Stimulated activated naive CD8-positive, alpha-beta T cell treated with anti-CD3 and anti-CD28 coated beads, Interleukin-15, Interleukin-2, amounts not matched to agents 100 ng/mL and 50 ng/mL, for 24 hours (primary cell): ENCODE data around the gene DDX10.

Experiments used
- H3K27ac Mint-ChIP-seq: one replicate; pipeline ENCODE4 v1.8.0; 2021; ENCODE audit warnings: mild to moderate bottlenecking, mixed read lengths
- H3K27me3 Mint-ChIP-seq: one replicate; pipeline ENCODE4 v1.8.0; 2021; ENCODE audit warnings: mixed read lengths
- H3K36me3 Mint-ChIP-seq: one replicate; pipeline ENCODE4 v1.8.0; 2021; ENCODE audit warnings: low read depth, mixed read lengths
- H3K4me1 Mint-ChIP-seq: one replicate; pipeline ENCODE4 v1.8.0; 2021; ENCODE audit warnings: low read depth, mixed read lengths
- H3K4me3 Mint-ChIP-seq: one replicate; pipeline ENCODE4 v1.8.0; 2021; ENCODE audit warnings: mild to moderate bottlenecking, mixed read lengths
- H3K9me3 Mint-ChIP-seq: one replicate; pipeline ENCODE4 v1.8.0; 2021; ENCODE audit warnings: mixed read lengths

The DDX10 gene

GRCh38 chr11:108912581-108912980 is 247.7 kb downstream of the DDX10 start:
- Mint-ChIP-seq H3K4me1 (peaks cover 3% of the 10 kb centered on the region), H3K9me3 (no peaks in the 10 kb centered on the region), H3K4me3 (no peak overlapping the region), H3K27ac (no peak overlapping the region), H3K27me3 (no peaks in the 10 kb centered on the region), H3K36me3 (peaks cover 17% of the 10 kb centered on the region)

GRCh38 chr11:108913204-108913603 is 248.3 kb downstream of the DDX10 start:
- peaks cover 23% of the 10 kb centered on the region for H3K36me3 Mint-ChIP-seq
- H3K9me3 Mint-ChIP-seq, result no peaks in the 10 kb centered on the region
- H3K4me1 Mint-ChIP-seq, result peaks cover 3% of the 10 kb centered on the region
- H3K27me3 Mint-ChIP-seq, result no peaks in the 10 kb centered on the region
- H3K27ac Mint-ChIP-seq, result no peak overlapping the region
- no peak overlapping the region for H3K4me3 Mint-ChIP-seq

- no peak overlapping the region for H3K27ac Mint-ChIP-seq
- H3K4me3 Mint-ChIP-seq, result no peak overlapping the region
- H3K27me3 Mint-ChIP-seq, result no peaks in the 10 kb centered on the region
- peaks cover 3% of the 10 kb centered on the region for H3K4me1 Mint-ChIP-seq
- H3K36me3 Mint-ChIP-seq, result peaks cover 30% of the 10 kb centered on the region
- H3K9me3 Mint-ChIP-seq, result no peaks in the 10 kb centered on the region
These were observed 249.3 kb downstream of the DDX10 start for GRCh38 chr11:108914211-108914610.

GRCh38 chr11:108914981-108915380 is 250.1 kb downstream of the DDX10 start:
- H3K4me1 Mint-ChIP-seq, result peaks cover 3% of the 10 kb centered on the region
- no peak overlapping the region for H3K27ac Mint-ChIP-seq
- no peak overlapping the region for H3K4me3 Mint-ChIP-seq
- H3K36me3 Mint-ChIP-seq, result peaks cover 37% of the 10 kb centered on the region
- H3K9me3 Mint-ChIP-seq, result no peaks in the 10 kb centered on the region
- no peaks in the 10 kb centered on the region for H3K27me3 Mint-ChIP-seq

- H3K36me3 Mint-ChIP-seq, result peaks cover 43% of the 10 kb centered on the region
- H3K4me3 Mint-ChIP-seq, result no peak overlapping the region
- no peaks in the 10 kb centered on the region for H3K9me3 Mint-ChIP-seq
These were observed 250.8 kb downstream of the DDX10 start for GRCh38 chr11:108915666-108916065.

GRCh38 chr11:108916290-108916689 is 251.4 kb downstream of the DDX10 start:
- Mint-ChIP-seq H3K9me3 (no peaks in the 10 kb centered on the region), H3K27me3 (no peaks in the 10 kb centered on the region), H3K4me3 (no peak overlapping the region), H3K4me1 (peaks cover 3% of the 10 kb centered on the region), H3K36me3 (peaks cover 48% of the 10 kb centered on the region), H3K27ac (no peak overlapping the region)

More at GRCh38 chr11:108915666-108916065, 250.8 kb downstream of the DDX10 start:
- H3K27me3 Mint-ChIP-seq, result no peaks in the 10 kb centered on the region
- H3K27ac Mint-ChIP-seq, result no peak overlapping the region
- H3K4me1 Mint-ChIP-seq, result peaks cover 3% of the 10 kb centered on the region

GRCh38 chr11:108916935-108917334 is 252.1 kb downstream of the DDX10 start:
- no peak overlapping the region for H3K27ac Mint-ChIP-seq
- no peaks in the 10 kb centered on the region for H3K9me3 Mint-ChIP-seq
- H3K27me3 Mint-ChIP-seq, result no peaks in the 10 kb centered on the region
- H3K36me3 Mint-ChIP-seq, result peaks cover 52% of the 10 kb centered on the region
- no peak overlapping the region for H3K4me3 Mint-ChIP-seq
- H3K4me1 Mint-ChIP-seq, result peaks cover 3% of the 10 kb centered on the region

GRCh38 chr11:108921211-108921610 is 256.3 kb downstream of the DDX10 start:
- Mint-ChIP-seq H3K9me3 (no peaks in the 10 kb centered on the region), H3K36me3 (peaks cover 66% of the 10 kb centered on the region), H3K27ac (no peak overlapping the region), H3K4me1 (no peaks in the 10 kb centered on the region), H3K27me3 (no peaks in the 10 kb centered on the region), H3K4me3 (no peak overlapping the region)

GRCh38 chr11:108922241-108922640 is 257.4 kb downstream of the DDX10 start:
- peaks cover 66% of the 10 kb centered on the region for H3K36me3 Mint-ChIP-seq
- no peak overlapping the region for H3K4me3 Mint-ChIP-seq
- no peaks in the 10 kb centered on the region for H3K27me3 Mint-ChIP-seq
- H3K27ac Mint-ChIP-seq, result no peak overlapping the region
- H3K9me3 Mint-ChIP-seq, result no peaks in the 10 kb centered on the region
- H3K4me1 Mint-ChIP-seq, result no peaks in the 10 kb centered on the region

- Mint-ChIP-seq H3K36me3 (peaks cover 63% of the 10 kb centered on the region), H3K9me3 (no peaks in the 10 kb centered on the region), H3K4me1 (no peaks in the 10 kb centered on the region), H3K27ac (no peak overlapping the region), H3K4me3 (no peak overlapping the region), H3K27me3 (no peaks in the 10 kb centered on the region)
These were observed 258.5 kb downstream of the DDX10 start for GRCh38 chr11:108923413-108923812.

GRCh38 chr11:108926171-108926840 is 261.4 kb downstream of the DDX10 start:
- Mint-ChIP-seq H3K27ac (no peak overlapping the region), H3K36me3 (peaks cover 42% of the 10 kb centered on the region), H3K4me1 (no peaks in the 10 kb centered on the region), H3K9me3 (no peaks in the 10 kb centered on the region), H3K4me3 (no peak overlapping the region), H3K27me3 (no peaks in the 10 kb centered on the region)

- Mint-ChIP-seq H3K36me3 (peaks cover 39% of the 10 kb centered on the region), H3K4me1 (no peaks in the 10 kb centered on the region), H3K4me3 (no peak overlapping the region), H3K9me3 (no peaks in the 10 kb centered on the region), H3K27ac (no peak overlapping the region), H3K27me3 (no peaks in the 10 kb centered on the region)
These were observed 262.1 kb downstream of the DDX10 start for GRCh38 chr11:108926841-108927577.

GRCh38 chr11:108927791-108928545 is 263.1 kb downstream of the DDX10 start:
- Mint-ChIP-seq H3K4me3 (no peak overlapping the region), H3K4me1 (no peaks in the 10 kb centered on the region), H3K27me3 (no peaks in the 10 kb centered on the region), H3K27ac (no peak overlapping the region), H3K36me3 (peaks cover 39% of the 10 kb centered on the region), H3K9me3 (no peaks in the 10 kb centered on the region)

GRCh38 chr11:108929241-108929640 is 264.4 kb downstream of the DDX10 start:
- Mint-ChIP-seq H3K9me3 (no peaks in the 10 kb centered on the region), H3K27ac (no peak overlapping the region), H3K27me3 (no peaks in the 10 kb centered on the region), H3K36me3 (peaks cover 43% of the 10 kb centered on the region), H3K4me3 (no peak overlapping the region), H3K4me1 (no peaks in the 10 kb centered on the region)

- Mint-ChIP-seq H3K27ac (no peak overlapping the region), H3K4me3 (no peak overlapping the region), H3K27me3 (no peaks in the 10 kb centered on the region), H3K9me3 (no peaks in the 10 kb centered on the region), H3K4me1 (no peaks in the 10 kb centered on the region), H3K36me3 (peaks cover 48% of the 10 kb centered on the region)
These were observed 266.3 kb downstream of the DDX10 start for GRCh38 chr11:108931168-108931567.
